G401.6 (cell line): ENCODE results near the gene NUTF2.

Experiments used
- FAIRE-seq: peaks from 2 replicates; lab custom pipeline; 2012; peaks lifted over from hg19 to GRCh38; lab: Jason Lieb, UNC

Gene NUTF2

DNA sequence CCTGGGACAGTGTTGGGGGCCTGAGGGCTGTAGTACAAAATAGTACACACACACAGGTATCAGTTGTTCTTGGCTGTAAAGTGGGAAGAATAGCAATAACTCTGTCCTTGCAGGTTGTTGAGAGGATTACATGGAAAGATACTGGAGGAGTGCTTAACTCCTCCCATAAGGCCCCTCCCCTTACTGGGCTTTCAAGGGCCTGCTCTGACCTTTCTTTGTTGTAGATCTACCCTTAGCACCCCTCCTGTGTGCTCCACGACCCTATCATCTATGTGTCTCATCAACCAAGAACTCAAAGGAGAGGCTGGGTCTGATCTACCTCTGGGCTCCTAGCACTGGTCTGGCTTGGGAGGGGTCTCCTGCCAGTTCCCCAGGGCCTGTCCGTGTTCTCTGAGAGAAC is 17.9 kb downstream of the NUTF2 start:
- FAIRE-seq = no peak

DNA sequence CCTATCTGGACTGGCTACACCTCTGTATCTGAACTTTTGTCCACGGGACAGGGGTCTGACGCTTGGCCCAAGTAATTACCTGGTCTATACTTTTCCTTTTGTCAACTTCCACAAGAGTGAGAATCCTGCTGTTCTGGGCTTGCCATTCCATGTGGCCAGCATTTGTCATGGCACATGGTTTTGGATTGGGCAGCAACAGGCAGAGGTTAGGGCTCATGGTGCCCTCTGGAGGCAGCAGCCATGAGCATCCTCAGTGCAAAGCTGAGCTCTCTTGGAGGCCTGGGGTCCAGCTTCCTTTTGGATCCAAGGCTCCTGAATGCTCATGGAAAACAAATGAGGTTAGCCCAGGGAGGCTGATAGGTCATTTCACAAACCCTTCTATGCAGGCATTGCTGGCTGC is 18.6 kb downstream of the NUTF2 start:
- no peak for FAIRE-seq

DNA sequence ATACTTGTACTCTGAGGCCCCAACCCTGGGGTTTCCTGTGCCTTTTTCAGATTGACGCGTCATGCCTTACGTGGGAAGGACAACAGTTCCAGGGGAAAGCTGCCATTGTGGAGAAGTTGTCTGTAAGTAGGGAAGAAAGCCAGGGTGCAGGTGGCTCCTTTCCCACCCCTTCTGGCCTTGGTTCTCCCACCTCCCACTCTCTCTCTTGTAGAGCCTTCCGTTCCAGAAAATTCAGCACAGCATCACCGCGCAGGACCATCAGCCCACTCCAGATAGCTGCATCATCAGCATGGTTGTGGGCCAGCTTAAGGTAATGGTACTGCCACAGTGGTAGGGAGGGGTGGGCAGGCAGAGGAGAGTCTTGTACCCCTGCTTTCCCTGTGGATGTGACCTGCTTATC is 21.6 kb downstream of the NUTF2 start:
- FAIRE-seq = no peak

DNA sequence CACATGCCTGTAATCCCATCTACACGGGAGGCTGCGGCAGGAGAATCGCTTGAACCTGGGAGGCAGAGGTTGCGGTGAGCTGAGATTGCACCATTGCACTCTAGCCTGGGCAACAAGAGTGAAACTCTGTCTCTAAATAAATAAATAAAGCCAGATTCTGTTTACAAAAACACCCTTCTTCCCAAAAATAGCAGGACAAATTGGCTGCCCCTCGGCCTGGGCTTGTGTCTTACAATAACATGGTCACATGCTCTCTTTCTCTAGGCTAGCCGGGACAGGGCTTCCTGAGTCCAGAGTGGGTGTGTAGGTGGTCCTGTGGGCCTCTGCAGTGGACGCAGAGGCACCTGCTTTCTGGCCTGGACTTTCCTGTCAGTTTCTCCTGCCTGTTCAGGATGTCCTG is 22.9 kb downstream of the NUTF2 start:
- FAIRE-seq = no peak

DNA sequence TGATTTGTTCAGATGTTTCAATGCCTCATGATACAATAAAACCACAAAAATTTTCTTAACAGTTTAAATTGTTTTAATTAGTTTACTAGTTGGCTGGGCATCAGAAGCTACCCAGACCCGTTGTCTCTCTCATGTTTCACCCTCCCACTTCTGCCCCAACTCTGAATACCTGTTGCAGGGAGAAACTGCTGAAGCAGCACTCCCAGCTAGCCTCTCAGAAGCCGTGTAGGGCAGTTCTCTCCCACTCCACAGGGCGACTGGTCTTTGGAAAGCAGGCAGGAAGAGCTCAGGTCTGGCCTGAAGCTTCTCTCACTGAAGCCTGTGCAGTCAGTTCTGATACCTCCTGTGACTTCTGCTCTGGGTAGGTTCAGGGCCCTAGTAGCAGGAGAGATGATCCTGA is 24.5 kb downstream of the NUTF2 start:
- FAIRE-seq = peak; percentile 25

DNA sequence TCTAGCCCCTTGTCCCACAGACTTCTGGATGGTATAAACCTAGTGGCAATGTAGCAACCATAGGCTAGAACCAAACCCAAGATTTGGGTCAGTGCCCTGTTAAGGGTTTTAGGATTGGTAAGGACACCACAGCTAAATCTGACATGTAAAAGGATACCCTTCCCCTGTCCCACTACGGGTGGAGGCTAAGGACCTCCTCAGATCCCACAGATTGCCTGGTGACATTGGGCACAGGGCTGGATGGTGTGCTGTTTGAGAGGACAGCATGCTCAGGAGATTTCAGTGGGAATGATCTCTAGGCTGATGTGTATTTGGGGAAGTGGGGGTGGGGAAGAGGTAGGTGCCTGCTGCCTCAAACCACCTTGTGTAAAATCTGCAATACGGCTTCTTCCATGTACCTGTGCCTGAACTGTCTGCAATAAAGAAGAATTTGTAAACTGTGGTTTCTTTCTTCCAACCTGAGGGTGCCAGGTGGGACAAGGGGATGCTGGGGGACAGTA is 25.4 kb downstream of the NUTF2 start:
- FAIRE-seq = no peak

DNA sequence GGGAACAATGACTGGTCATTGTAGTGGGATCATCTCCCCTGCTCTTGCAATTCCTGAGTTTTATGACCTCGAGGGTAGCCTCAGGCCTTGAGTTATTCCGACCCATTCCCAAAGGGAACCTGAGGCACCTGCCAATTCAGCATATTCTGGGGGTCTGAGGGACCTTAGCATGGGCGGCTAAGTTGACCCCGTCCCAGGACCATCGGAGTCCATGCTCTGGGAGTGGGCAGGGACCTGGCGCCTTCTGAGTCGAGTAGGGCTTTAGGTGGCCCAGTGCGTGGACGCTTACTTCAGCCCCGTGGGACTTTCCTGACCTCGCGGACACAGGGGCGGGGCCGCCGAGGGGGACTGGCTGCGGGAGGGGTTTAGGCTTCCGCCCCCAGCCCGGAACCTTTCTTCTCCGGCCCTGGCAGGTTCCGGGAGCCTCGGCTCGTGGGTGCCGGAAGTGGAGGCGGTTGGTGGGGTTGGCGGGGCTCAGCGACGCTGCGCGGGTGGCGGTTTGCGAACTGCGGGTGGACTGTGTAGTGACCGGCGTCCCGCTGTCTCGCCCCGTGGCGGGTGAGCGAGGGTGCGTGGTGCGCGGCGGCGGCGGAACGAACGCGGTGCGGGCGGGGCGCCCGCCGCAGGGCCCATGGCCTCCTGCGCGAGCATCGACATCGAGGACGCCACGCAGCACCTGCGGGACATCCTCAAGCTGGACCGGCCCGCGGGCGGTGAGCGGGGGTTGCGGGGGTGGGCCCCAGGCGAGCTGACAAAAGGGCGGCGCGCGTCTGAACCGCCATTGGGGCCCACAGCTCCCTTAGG is 26.1 kb downstream of the NUTF2 start, which contains the start of gene EDC4:
TSS of gene EDC4 (plus strand) at position 422 of the 804 bp plus-strand sequence. CDS start at position 632, 210 bp downstream.
- FAIRE-seq = no peak

DNA sequence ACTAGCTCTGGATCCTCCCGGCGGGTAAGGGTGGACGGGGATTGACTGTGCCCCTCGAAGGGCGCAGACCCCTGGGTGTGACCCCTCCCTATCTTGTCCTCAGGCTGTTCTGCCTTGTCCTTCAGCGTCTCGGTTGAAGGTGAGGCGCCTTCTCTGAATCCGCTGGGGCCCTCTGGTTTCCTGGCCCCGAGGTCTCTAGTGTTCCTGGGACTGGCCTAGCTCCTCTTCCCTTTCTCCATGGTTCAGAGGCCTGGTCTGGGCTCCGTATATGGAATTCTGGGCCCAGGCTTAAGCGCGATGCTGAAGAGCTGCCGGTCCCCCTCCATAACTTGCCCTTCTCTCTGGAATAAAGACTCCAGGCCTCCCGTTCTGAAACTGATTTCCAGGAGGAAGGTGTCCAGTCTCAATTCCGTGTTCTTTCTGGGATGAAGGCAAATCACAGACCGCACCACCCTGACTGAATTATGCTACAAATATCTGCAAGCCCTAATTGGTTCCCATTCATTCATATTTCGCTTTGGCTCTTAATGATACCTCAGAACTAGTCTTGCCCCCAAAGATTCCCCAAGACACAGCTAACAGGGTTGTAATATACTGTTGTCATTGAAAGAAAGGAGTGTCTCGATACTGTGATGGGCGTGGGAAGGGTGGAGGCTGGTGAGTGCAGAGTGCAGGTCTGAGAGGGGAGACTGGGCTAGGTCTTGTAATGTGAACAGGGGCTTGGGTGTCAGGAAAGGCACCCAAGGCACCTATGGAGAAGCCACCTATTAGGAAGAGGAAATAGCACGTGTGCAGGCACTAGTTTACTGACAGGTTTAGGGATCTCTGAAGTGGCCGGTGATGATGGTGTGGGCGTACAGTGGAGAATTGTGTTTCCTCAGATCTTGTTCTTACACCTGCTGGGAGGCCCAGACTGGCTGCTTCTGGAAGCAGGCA is 27.0 kb downstream of the NUTF2 start:
- FAIRE-seq = no peak

DNA sequence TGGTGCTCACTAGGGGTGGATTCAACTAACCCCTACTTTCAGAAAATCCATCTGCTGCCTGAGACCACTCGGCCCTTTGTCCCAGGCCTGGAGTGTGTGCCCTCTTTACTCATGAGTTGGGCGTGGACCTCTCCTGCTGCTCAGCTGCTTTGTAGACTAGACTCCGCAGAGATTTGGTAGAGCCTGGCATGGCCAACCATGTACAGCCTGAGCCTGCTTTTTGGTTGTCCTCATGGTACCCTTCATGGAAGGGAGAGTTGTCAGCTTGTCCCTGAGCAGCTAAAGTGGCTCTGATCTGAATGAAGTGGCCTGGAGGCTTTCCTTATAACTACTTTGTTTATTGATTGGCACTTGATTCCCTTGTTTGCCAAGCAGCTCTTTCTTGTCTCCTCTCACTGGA is 27.6 kb downstream of the NUTF2 start:
- no peak for FAIRE-seq

DNA sequence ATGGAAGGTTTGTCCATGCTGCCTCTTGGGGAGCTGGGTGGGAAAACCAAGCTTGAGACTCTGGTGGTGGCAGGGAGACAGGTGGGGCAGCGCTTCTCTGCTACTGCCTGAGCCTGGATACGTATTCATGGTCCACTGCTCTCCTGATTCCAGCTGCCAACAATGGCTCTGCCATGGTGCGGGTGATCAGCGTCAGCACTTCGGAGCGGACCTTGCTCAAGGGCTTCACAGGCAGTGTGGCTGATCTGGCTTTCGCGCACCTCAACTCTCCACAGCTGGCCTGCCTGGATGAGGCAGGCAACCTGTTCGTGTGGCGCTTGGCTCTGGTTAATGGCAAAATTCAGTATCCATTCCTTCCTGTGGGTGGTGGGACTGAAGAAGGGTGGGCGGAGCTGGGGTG is 30.3 kb downstream of the NUTF2 start:
- FAIRE-seq = no peak

DNA sequence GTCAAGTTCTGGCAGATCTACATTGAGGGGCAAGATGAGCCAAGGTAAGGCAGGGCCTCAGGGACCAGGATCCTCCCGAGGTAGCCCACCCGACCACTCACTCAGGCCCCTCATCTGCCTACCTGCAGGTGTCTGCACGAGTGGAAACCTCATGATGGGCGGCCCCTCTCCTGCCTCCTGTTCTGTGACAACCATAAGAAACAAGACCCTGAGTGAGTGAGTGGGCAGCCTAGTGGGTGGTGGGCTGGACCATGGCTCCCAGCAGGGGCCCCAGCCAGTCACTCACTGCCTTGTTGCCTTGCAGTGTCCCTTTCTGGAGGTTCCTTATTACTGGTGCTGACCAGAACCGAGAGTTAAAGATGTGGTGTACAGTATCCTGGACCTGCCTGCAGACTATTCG is 31.5 kb downstream of the NUTF2 start:
- no peak for FAIRE-seq

DNA sequence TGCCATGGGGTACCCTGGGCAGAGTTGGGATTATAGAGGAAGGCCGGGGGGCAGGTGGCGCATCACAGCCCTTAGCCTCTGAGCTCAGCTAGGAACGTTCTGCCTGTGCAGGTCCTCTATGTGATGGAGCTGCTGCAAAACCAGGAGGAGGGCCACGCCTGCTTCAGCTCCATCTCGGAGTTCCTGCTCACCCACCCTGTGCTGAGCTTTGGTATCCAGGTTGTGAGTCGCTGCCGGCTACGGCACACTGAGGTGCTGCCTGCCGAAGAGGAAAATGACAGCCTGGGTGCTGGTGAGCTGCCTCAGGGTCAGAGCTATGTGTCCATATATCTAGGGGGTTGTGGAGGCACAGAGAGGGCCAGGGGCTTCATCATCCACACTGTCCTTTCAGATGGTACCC is 32.1 kb downstream of the NUTF2 start:
- FAIRE-seq = no peak

DNA sequence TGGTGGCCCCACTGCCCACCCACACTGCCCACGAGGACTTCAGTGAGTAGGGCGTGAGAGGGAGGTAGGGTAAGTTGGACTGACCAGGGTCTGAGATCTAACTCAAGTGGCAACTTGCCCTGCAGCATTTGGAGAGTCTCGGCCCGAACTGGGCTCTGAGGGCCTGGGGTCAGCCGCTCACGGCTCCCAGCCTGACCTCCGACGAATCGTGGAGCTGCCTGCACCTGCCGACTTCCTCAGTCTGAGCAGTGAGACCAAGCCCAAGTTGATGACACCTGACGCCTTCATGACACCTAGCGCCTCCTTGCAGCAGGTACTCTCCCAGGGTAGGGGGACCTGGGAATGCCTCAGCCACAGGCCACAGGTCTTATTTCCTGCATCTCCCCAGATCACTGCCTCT is 32.7 kb downstream of the NUTF2 start:
- no peak for FAIRE-seq

DNA sequence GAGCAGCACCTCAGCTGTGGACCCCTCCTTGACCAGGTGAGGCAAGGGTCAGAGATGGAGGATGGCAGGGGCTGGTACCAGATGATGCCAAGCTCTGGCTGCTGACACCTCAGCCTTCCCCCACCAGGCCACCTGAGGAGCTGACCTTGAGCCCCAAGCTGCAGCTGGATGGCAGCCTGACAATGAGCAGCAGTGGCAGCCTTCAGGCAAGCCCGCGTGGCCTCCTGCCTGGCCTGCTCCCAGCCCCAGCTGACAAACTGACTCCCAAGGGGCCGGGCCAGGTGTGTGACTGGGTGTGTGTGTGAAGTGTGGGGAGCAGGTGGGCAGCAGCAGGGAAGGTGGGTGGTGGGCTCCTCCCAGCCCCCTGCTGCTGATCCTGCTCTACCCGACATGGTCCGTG is 33.2 kb downstream of the NUTF2 start:
- no peak for FAIRE-seq

DNA sequence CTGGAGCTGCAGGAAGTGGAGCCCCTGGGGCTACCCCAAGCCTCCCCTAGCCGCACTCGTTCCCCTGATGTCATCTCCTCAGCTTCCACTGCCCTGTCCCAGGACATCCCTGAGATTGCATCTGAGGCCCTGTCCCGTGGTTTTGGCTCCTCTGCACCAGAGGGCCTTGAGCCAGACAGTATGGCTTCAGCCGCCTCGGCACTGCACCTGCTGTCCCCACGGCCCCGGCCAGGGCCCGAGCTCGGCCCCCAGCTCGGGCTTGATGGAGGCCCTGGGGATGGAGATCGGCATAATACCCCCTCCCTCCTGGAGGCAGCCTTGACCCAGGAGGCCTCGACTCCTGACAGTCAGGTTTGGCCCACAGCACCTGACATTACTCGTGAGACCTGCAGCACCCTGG is 33.9 kb downstream of the NUTF2 start:
- FAIRE-seq = no peak

DNA sequence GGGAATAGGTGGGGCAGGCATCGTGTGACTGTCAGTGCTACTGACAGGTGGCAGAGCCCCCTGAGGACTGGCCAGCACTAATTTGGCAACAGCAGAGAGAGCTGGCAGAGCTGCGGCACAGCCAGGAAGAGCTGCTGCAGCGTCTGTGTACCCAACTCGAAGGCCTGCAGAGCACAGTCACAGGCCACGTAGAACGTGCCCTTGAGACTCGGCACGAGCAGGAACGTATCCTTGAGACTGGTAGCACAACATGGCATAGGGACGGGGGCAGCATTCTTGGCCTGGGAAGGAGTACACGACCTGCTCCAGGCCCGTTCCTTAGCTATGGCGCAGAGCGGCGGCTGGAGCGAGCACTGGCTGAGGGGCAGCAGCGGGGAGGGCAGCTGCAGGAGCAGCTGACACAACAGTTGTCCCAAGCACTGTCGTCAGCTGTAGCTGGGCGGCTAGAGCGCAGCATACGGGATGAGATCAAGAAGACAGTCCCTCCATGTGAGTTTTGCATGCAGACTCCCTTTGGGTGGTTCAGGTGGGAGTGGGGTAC is 35.0 kb downstream of the NUTF2 start:
- FAIRE-seq = no peak

DNA sequence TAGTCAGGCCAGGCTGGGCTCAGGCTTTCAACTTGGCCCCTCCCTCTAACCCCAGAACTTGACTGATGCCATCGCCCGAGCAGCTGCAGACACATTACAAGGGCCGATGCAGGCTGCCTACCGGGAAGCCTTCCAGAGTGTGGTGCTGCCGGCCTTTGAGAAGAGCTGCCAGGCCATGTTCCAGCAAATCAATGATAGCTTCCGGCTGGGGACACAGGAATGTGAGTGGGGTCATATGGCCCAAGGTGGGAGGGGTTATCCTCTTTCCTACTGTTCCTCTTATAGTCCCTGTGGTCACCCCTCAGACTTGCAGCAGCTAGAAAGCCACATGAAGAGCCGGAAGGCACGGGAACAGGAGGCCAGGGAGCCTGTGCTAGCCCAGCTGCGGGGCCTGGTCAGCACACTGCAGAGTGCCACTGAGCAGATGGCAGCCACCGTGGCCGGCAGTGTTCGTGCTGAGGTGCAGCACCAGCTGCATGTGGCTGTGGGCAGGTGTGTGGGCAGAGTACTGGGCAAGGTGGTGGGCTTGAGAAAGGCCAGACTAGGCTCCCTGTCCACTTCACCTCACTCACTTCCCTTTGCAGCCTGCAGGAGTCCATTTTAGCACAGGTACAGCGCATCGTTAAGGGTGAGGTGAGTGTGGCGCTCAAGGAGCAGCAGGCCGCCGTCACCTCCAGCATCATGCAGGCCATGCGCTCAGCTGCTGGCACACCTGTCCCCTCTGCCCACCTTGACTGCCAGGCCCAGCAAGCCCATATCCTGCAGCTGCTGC is 35.8 kb downstream of the NUTF2 start:
- FAIRE-seq = no peak

DNA sequence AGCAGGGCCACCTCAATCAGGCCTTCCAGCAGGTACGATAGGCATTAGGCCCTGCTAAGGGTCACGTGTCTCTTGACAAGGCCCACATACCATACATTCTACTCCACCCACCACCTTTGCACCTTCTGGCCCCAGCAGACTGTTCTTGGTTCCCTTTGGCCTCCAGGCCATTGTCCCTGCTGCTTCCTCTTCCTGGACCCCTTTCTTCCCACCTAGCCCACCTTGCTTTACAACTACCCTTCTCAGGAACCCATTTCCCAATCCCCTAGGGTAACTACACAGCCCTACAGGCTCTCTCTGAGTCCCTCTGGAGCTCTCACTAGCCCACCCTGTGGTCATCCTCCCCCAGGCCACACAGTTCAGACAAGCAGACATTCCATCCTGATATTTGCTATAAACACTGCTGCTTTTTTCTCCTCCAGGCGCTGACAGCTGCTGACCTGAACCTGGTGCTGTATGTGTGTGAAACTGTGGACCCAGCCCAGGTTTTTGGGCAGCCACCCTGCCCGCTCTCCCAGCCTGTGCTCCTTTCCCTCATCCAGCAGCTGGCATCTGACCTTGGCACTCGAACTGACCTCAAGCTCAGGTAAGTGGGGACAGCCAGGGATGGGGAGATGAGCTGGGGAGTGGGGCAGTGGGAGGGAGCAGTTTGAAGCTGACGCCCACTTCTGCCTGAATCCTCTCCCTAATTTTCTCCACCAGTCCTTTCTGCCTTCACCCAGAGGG is 36.6 kb downstream of the NUTF2 start:
- FAIRE-seq = no peak

DNA sequence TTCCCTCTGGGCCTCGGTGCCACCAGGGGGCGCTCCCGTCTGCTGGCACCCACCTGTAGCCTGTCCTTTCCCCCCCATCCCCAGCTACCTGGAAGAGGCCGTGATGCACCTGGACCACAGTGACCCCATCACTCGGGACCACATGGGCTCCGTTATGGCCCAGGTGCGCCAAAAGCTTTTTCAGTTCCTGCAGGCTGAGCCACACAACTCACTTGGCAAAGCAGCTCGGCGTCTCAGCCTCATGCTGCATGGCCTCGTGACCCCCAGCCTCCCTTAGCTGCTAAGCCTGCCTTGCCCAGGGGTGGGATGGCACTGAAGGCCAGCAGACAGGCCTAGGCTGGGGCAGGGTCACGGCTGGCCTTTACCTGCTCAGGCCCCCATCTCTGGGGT is 37.1 kb downstream of the NUTF2 start:
- no peak for FAIRE-seq

DNA sequence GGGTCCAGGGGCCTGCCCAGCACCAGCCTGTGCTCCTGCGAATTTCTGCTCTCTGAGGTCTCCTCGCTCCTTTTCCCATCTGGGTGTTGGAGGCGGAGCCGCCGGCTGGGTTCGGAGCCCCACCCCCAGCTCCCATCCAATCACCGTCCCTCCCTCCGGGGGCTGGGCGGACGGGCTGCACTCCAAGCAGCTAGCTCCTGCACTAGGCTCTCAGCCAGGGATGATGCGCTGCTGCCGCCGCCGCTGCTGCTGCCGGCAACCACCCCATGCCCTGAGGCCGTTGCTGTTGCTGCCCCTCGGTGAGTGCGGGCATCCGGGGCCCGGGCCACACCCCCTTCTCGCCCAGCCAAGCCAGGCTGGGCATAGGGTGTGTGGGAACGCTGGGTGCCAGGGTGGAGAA is 38.0 kb downstream of the NUTF2 start, which contains the start of gene NRN1L:
TSS of gene NRN1L (plus strand) at position 202 of the 400 bp plus-strand sequence. CDS start at position 221, 19 bp downstream.
- peak; percentile 73 for FAIRE-seq

DNA sequence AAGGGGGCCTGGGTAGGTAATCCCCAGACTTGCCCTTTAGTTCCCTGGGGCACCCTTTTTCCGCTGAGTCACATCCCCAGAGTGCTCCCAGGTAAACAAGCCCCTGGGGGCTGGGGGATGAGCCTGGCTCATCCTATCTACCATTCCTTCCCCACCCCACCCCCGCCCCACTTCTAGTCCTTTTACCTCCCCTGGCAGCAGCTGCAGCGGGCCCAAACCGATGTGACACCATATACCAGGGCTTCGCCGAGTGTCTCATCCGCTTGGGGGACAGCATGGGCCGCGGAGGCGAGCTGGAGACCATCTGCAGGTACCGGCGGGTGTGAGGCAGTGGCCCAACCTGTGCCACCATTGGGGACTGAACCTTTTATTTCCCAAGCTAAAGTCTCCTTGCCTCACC is 38.8 kb downstream of the NUTF2 start:
- no peak for FAIRE-seq
